Testis (tissue), 3 donors: ENCODE data around the gene SEC11A. TPM values are rescaled to one million over a fixed set of nuclear protein-coding genes. Genes with fewer than 3 reads are reported as not detected.
A peak's percentile ranks its signal among the peaks of the same experiment; 100 is the strongest.

ENCODE experiments used
- DNase-seq: peaks from one replicate; pipeline ENCODE4 v3.0.0-alpha.2; 2019
- H3K27ac ChIP-seq, 2 donors: fragments of 200-600 bp; sonication (generic); one replicate each; pipeline ENCODE4 v1.5.1; 2019
- H3K27me3 ChIP-seq: fragments of 200-600 bp; sonication (generic); one replicate; pipeline ENCODE4 v1.5.1; 2019
- H3K36me3 ChIP-seq: fragments of 200-600 bp; sonication (generic); one replicate; pipeline ENCODE4 v1.5.1; 2017; ENCODE audit warnings: low read depth; ENCODE audit errors: missing control alignments
- H3K4me1 ChIP-seq: fragments of 200-600 bp; sonication (generic); one replicate; pipeline ENCODE4 v1.5.1; 2019
- H3K4me3 ChIP-seq, 2 donors: fragments of 200-600 bp; sonication (generic); one replicate each; pipeline ENCODE4 v1.5.1; 2017 to 2019
- H3K9me3 ChIP-seq: fragments of 200-600 bp; sonication (generic); one replicate; pipeline ENCODE4 v1.5.1; 2017
- CTCF ChIP-seq, 3 experiments: fragments of 450-650 bp in 2 of 3; fragments of 200-600 bp in 1 of 3; sonication (generic) in 1 of 3; IDR thresholded peaks; one replicate each; pipeline ENCODE4 v1.5.1; 2016 to 2019; ENCODE audit warnings: antibody characterized with exemption in 3 of 3, mild to moderate bottlenecking in 2 of 3, moderate library complexity in 1 of 3
- POLR2A ChIP-seq: fragments of 450-650 bp; IDR thresholded peaks from one replicate; pipeline ENCODE4 v1.6.1; 2017; ENCODE audit warnings: antibody characterized with exemption, mild to moderate bottlenecking, moderate library complexity
- WGBS, 2 donors: methylation state at CpG; one replicate each; pipeline ENCODE4 v1.1.5; 2018; 5-methylcytosine and 5-hydroxymethylcytosine counted together
- intact Hi-C: fragments of 100-400 bp; cut with DNase I; formaldehyde crosslinking; loops from one replicate; pipeline ENCODE4 v1.15.1; 2023; ENCODE audit warnings: low total_unique reads
- polyA plus RNA-seq: library from polyadenylated mRNA; stranded (reverse); fragments of 350-450 nt; fragmentation: Illumina TruSeq; extraction: RNeasy Lipid Tissue Mini Kit (QIAGEN cat#74804); gene quantifications from one replicate; pipeline ENCODE4 v1.2.3, GENCODE V29; 2014; ENCODE audit warnings: low read depth, low replicate concordance; ENCODE audit not compliant: insufficient read depth
- total RNA-seq, 2 donors: library from RNA; depleted of rRNA; stranded (reverse); fragments of >200 nt; gene quantifications; one replicate each; pipeline ENCODE4 v1.2.3, GENCODE V29; 2016

The SEC11A gene
- total and polyA plus RNA-seq, 3 donors from 2014 or later: 67.7 to 121 (median 88.9) TPM

GRCh38 chr15:84649706-84650105, 66.2 kb downstream of the SEC11A start:
- intact Hi-C loops: no loop called here
- H3K27me3 ChIP-seq: no peaks in the 10 kb centered on the region
- no peaks in the 10 kb centered on the region for H3K9me3 ChIP-seq
- no peak overlapping the region for H3K27ac ChIP-seq
- TF ChIP-seq CTCF (IDR thresholded peaks at IDR 0.05) (no peak), POLR2A (no peak)
- WGBS, 2 donors: 94 to 98% methylated on average over 2 of the region's 2 CpGs
- DNase-seq: no peak
- no peak overlapping the region for H3K4me3 ChIP-seq
- peaks cover 36% of the 10 kb centered on the region for H3K4me1 ChIP-seq
- no peaks in the 10 kb centered on the region for H3K36me3 ChIP-seq

- Histone ChIP-seq H3K27me3 (no peaks in the 10 kb centered on the region), H3K4me3 (no peak overlapping the region), H3K36me3 (no peaks in the 10 kb centered on the region), H3K4me1 (peaks cover 34% of the 10 kb centered on the region), H3K27ac (no peak overlapping the region), H3K9me3 (no peaks in the 10 kb centered on the region)
- TF ChIP-seq POLR2A (no peak), CTCF (IDR thresholded peaks at IDR 0.05) (no peak)
- DNase-seq: peak; percentile 54
- intact Hi-C loops: no loop called here
- 56 to 71% methylated on average over 3 of the region's 3 CpGs for WGBS, 2 donors
These were observed 67.4 kb downstream of the SEC11A start for GRCh38 chr15:84648539-84648938.

- intact Hi-C loops: no loop called here
- no peaks in the 10 kb centered on the region for H3K27me3 ChIP-seq
- H3K36me3 ChIP-seq: no peaks in the 10 kb centered on the region
- TF ChIP-seq POLR2A (no peak), CTCF (IDR thresholded peaks at IDR 0.05) (no peak)
- H3K9me3 ChIP-seq: no peaks in the 10 kb centered on the region
- peaks cover 26% of the 10 kb centered on the region for H3K4me1 ChIP-seq
- no peak for DNase-seq
- H3K4me3 ChIP-seq: no peak overlapping the region
- no peak overlapping the region for H3K27ac ChIP-seq
These were observed 68.2 kb downstream of the SEC11A start for GRCh38 chr15:84647726-84648125.

- intact Hi-C loops: no loop called here
- TF ChIP-seq POLR2A: no peak
- TF ChIP-seq CTCF (IDR thresholded peaks at IDR 0.05): no peak
- Histone ChIP-seq H3K4me1 (peaks cover 10% of the 10 kb centered on the region), H3K36me3 (no peaks in the 10 kb centered on the region), H3K4me3 (no peak overlapping the region), H3K27me3 (no peaks in the 10 kb centered on the region), H3K9me3 (no peaks in the 10 kb centered on the region), H3K27ac (no peak overlapping the region)
- DNase-seq: no peak
- 93 to 95% methylated on average over 7 to 10 of the region's 10 CpGs for WGBS, 2 donors
These were observed 69.9 kb downstream of the SEC11A start for GRCh38 chr15:84645997-84646396.

- 94 to 96% methylated on average over 9 to 10 of the region's 10 CpGs for WGBS, 2 donors
These were observed 70.4 kb downstream of the SEC11A start for GRCh38 chr15:84645496-84645895.

More at GRCh38 chr15:84645496-84645895, 70.4 kb downstream of the SEC11A start:
- peaks cover 7% of the 10 kb centered on the region for H3K4me1 ChIP-seq
- no peak overlapping the region for H3K27ac ChIP-seq
- no peaks in the 10 kb centered on the region for H3K27me3 ChIP-seq
- no peak for DNase-seq
- intact Hi-C loops: no loop called here
- H3K4me3 ChIP-seq: no peak overlapping the region
- no peaks in the 10 kb centered on the region for H3K9me3 ChIP-seq
- no peak for TF ChIP-seq POLR2A
- TF ChIP-seq CTCF (IDR thresholded peaks at IDR 0.05): no peak
- no peaks in the 10 kb centered on the region for H3K36me3 ChIP-seq
